ENCODE results near the gene PTP4A2. TPM values are rescaled to one million over a fixed set of nuclear protein-coding genes. Genes with fewer than 3 reads are reported as not detected.

Gene PTP4A2
- total and polyA plus RNA-seq, 12 donors, result 51.8 to 371 (median 177) TPM

- intact Hi-C loops (cut with DNase I), result no loop called here
- H3K4me3 ChIP-seq, result no peak overlapping the region
- H3K9me3 ChIP-seq (replicated peaks in 1 of 3), result no peaks in the 10 kb centered on the region
- H3K4me1 ChIP-seq (replicated peaks in 1 of 2), result no peaks in the 10 kb centered on the region
- no peak overlapping the region for H3K27ac ChIP-seq
- no peak for DNase-seq
- H3K27me3 ChIP-seq, result no peaks in the 10 kb centered on the region
- WGBS, 4 donors, result 93 to 100% (median 97%) methylated on average over 3 of the region's 3 CpGs
- no peak for TF ChIP-seq CTCF (IDR thresholded peaks at IDR 0.05)
- TF ChIP-seq POLR2A (IDR thresholded peaks at IDR 0.05), result no peak
- no peaks in the 10 kb centered on the region for H3K36me3 ChIP-seq (replicated peaks in 1 of 2)
Measured at GRCh38 chr1:31883357-31883942, 54.7 kb downstream of the PTP4A2 start.

- H3K4me3 ChIP-seq, result no peak overlapping the region
- 55 to 71% (median 62%) methylated on average over 5 of the region's 5 CpGs for WGBS, 4 donors
- intact Hi-C loops (cut with DNase I), result no loop called here
- no peak for DNase-seq
- no peaks in the 10 kb centered on the region for H3K27me3 ChIP-seq
- H3K27ac ChIP-seq, result no peak overlapping the region
- no peaks in the 10 kb centered on the region for H3K9me3 ChIP-seq (replicated peaks in 1 of 3)
- no peaks in the 10 kb centered on the region for H3K4me1 ChIP-seq (replicated peaks in 1 of 2)
- TF ChIP-seq CTCF (IDR thresholded peaks at IDR 0.05) (no peak), POLR2A (IDR thresholded peaks at IDR 0.05) (no peak)
- H3K36me3 ChIP-seq (replicated peaks in 1 of 2), result no peaks in the 10 kb centered on the region
Measured at GRCh38 chr1:31881688-31882000, 56.5 kb downstream of the PTP4A2 start.

GRCh38 chr1:31880957-31881687 lies 57.0 kb downstream of the PTP4A2 start:
- Histone ChIP-seq H3K27ac (no peak overlapping the region), H3K4me1 (replicated peaks in 1 of 2) (no peaks in the 10 kb centered on the region), H3K36me3 (replicated peaks in 1 of 2) (no peaks in the 10 kb centered on the region), H3K27me3 (no peaks in the 10 kb centered on the region), H3K9me3 (replicated peaks in 1 of 3) (no peaks in the 10 kb centered on the region), H3K4me3 (no peak overlapping the region)
- no peak for TF ChIP-seq POLR2A (IDR thresholded peaks at IDR 0.05)
- TF ChIP-seq CTCF (IDR thresholded peaks at IDR 0.05), result no peak
- intact Hi-C loops (cut with DNase I), result no loop called here
- 58 to 64% (median 59%) methylated on average over 8 of the region's 8 CpGs for WGBS, 4 donors
- no peak for DNase-seq

- Histone ChIP-seq H3K27ac (no peak overlapping the region), H3K4me3 (no peak overlapping the region), H3K4me1 (replicated peaks in 1 of 2) (no peaks in the 10 kb centered on the region), H3K9me3 (replicated peaks in 1 of 3) (no peaks in the 10 kb centered on the region), H3K36me3 (replicated peaks in 1 of 2) (no peaks in the 10 kb centered on the region), H3K27me3 (no peaks in the 10 kb centered on the region)
- intact Hi-C loops (cut with DNase I), result no loop called here
- 69 to 82% (median 77%) methylated on average over 4 of the region's 4 CpGs for WGBS, 4 donors
- no peak for TF ChIP-seq CTCF (IDR thresholded peaks at IDR 0.05)
- TF ChIP-seq POLR2A (IDR thresholded peaks at IDR 0.05), result no peak
- DNase-seq, result no peak
Measured at GRCh38 chr1:31879981-31880608, 58.1 kb downstream of the PTP4A2 start.

All from adrenal gland (tissue), 12 donors.